ENCODE measurements around the gene IFT22. TPM values are rescaled to one million over a fixed set of nuclear protein-coding genes. Genes with fewer than 3 reads are reported as not detected.

The IFT22 gene
- total RNA-seq, 1 experiment from 2014 or later = 21.3 TPM

DNA sequence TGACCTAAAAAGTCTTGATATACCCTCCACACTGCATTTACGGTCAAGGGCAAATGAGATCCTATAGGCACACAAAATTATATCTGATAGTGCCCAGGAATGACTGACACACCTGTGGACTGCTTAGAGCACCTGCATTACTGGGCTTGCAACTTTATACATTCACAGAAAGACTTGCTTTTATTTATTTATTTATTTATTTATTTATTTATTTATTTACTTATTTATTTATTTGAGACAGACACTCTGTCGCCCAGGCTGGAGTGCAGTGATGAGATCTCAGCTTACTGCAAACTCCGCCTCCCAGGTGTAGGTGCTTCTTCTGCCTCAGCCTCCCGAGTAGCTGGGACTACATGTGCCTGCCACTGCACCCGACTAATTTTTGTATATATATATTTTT, 6.5 kb upstream of the IFT22 start:
- Histone ChIP-seq H2AFZ (ENCODE audit: low read length) (no peak overlapping the region), H4K5ac (ENCODE audit: insufficient read length, low read depth, low read length) (no peak overlapping the region), H3K79me2 (ENCODE audit: insufficient read depth, low read length) (no peaks in the 10 kb centered on the region), H3K4me1 (ENCODE audit: insufficient read depth, low read length) (no peaks in the 10 kb centered on the region), H2BK12ac (ENCODE audit: insufficient read length, low read depth, low read length) (no peak overlapping the region), H4K91ac (ENCODE audit: insufficient read length, low read depth, low read length) (no peak overlapping the region), H3K18ac (ENCODE audit: insufficient read length, low read depth, low read length) (no peak overlapping the region), H3K14ac (ENCODE audit: insufficient read depth, low read length) (no peak overlapping the region), H3K4ac (ENCODE audit: low read depth, low read length) (no peak overlapping the region), H2BK15ac (ENCODE audit: low read depth, low read length) (no peak overlapping the region), H3T11ph (ENCODE audit: low read length) (no peak overlapping the region), H2BK5ac (ENCODE audit: insufficient read length, low read length) (no peak overlapping the region), H4K20me1 (ENCODE audit: control insufficient read depth, insufficient read depth, insufficient read length) (no peaks in the 10 kb centered on the region), H3K4me2 (ENCODE audit: insufficient read depth, insufficient read length, low read length) (no peak overlapping the region), H3K9me3 (ENCODE audit: control insufficient read depth, low read depth, low read length) (no peaks in the 10 kb centered on the region), H2AK5ac (ENCODE audit: insufficient read length, low read length) (no peak overlapping the region), H4K8ac (replicated peaks; ENCODE audit: insufficient read length, low read depth, low read length) (no peak overlapping the region), H3K23ac (ENCODE audit: insufficient read length, low read depth, low read length) (no peak overlapping the region), H3K56ac (ENCODE audit: insufficient read length, low read depth, low read length) (no peak overlapping the region), H3K27me3 (ENCODE audit: insufficient read depth, low read length) (no peaks in the 10 kb centered on the region), H2BK120ac (ENCODE audit: low read depth, low read length, poor library complexity, severe bottlenecking) (no peak overlapping the region), H3K79me1 (ENCODE audit: insufficient read depth, low read depth, low read length, poor library complexity, severe bottlenecking) (no peaks in the 10 kb centered on the region), H2BK20ac (ENCODE audit: low read depth, low read length, poor library complexity, severe bottlenecking) (no peak overlapping the region), H3K27ac (ENCODE audit: insufficient read length, low read depth, low read length) (no peak overlapping the region), H3K23me2 (ENCODE audit: insufficient read length, low read depth, low read length, poor library complexity, severe bottlenecking) (no peaks in the 10 kb centered on the region), H3K9ac (ENCODE audit: extremely low read depth, insufficient read length, low read length) (no peak overlapping the region)
- H3K4me3 Mint-ChIP-seq = no peak overlapping the region
- H3K27me3 Mint-ChIP-seq (ENCODE audit: low read depth) = no peaks in the 10 kb centered on the region; the same call in 1 of the 2 replicates
- no peak overlapping the region for H3K27ac Mint-ChIP-seq
- peaks cover 3 to 4% of the 10 kb centered on the region in 2 experiments; a peak in 2 of 4 replicates for H3K4me1 Mint-ChIP-seq
- no peaks in the 10 kb centered on the region for H3K9me3 Mint-ChIP-seq
- TF ChIP-seq CTCF (conservative IDR thresholded peaks at IDR 0.05) = no peak
- H3K36me3 Mint-ChIP-seq (ENCODE audit: insufficient read depth in 1 of 3, low read depth in 3 of 3) = no peaks in the 10 kb centered on the region
- no CpG with 5 or more reads among the region's 5 CpGs for WGBS (ENCODE audit: extremely low coverage, insufficient read length, low lambda C conversion rate)
- no peak for DNase-seq

All from H9 (cell line).